Endothelial cell of umbilical vein (primary cell): ENCODE data around the gene OR7A10. TPM values are rescaled to one million over a fixed set of nuclear protein-coding genes. Genes with fewer than 3 reads are reported as not detected.

ENCODE experiments used
- BruUV-seq: library from RNA; stranded (reverse); fragments of 400-500 nt; replicated peaks from 2 replicates; lab custom pipeline; 2021; lab: Mats Ljungman, UMichigan
- CTCF ChIA-PET: fragments of 300-600, 350-600 bp; sonication (Branson Sonifier 250); formaldehyde crosslinking; loops from one replicate; lab custom pipeline; 2021; ENCODE audit warnings: antibody characterized with exemption, inconsistent platforms; lab: Charles Lee
- POLR2A ChIA-PET: fragments of 300-600, 350-600 bp; sonication (Branson Sonifier 250); formaldehyde crosslinking; loops from one replicate; lab custom pipeline; 2021; ENCODE audit warnings: antibody characterized with exemption, inconsistent platforms; lab: Charles Lee
- DNase-seq: peaks from one replicate; pipeline ENCODE4 v3.0.0-alpha.2; 2011; ENCODE audit warnings: low read depth, low spot score
- FAIRE-seq: peaks from 2 replicates; lab custom pipeline; 2011; peaks lifted over from hg19 to GRCh38; lab: Jason Lieb, UNC
- H2AFZ ChIP-seq: 2 replicates; pipeline ENCODE4 v1.6.0; 2012; ENCODE audit warnings: low read depth, low read length, control low read depth, inconsistent platforms
- H3K27ac ChIP-seq: 2 replicates; pipeline ENCODE4 v1.5.1; 2011; ENCODE audit warnings: low read depth, mild to moderate bottlenecking, control low read depth, low read length, moderate library complexity; ENCODE audit not compliant: insufficient read depth
- H3K27me3 ChIP-seq, 2 experiments: 2 replicates each; pipeline versions ENCODE4 v1.6.0 to v1.6.1; 2011; ENCODE audit warnings: low read length in 2 of 2, mixed read lengths in 1 of 2; ENCODE audit not compliant: control insufficient read depth in 2 of 2, insufficient read depth in 2 of 2
- H3K36me3 ChIP-seq, 2 experiments: 2 replicates in 1 of 2; 3 replicates in 1 of 2; pipeline ENCODE4 v1.5.1; 2011; ENCODE audit warnings: low read length in 2 of 2, mild to moderate bottlenecking in 1 of 2, moderate library complexity in 1 of 2; ENCODE audit not compliant: control insufficient read depth in 2 of 2, insufficient read depth in 2 of 2; ENCODE audit errors: extremely low read depth in 1 of 2
- H3K4me1 ChIP-seq: 3 replicates; pipeline ENCODE4 v1.5.1; 2011; ENCODE audit warnings: mild to moderate bottlenecking, low read length; ENCODE audit not compliant: control insufficient read depth, insufficient read depth; ENCODE audit errors: extremely low read depth
- H3K4me2 ChIP-seq: 2 replicates; pipeline ENCODE4 v1.6.1; 2011; ENCODE audit warnings: low read length, control low read depth, mixed read lengths; ENCODE audit not compliant: insufficient read depth
- H3K4me3 ChIP-seq, 3 experiments: fragments of 200-600 bp in 1 of 3; sonication (generic), shearing (Covaris generic) in 1 of 3; replicated peaks in 1 of 3; 2 replicates each; pipeline ENCODE4 v1.5.1; 2011 to 2016; ENCODE audit warnings: control low read depth in 3 of 3, low read length in 3 of 3, mild to moderate bottlenecking in 2 of 3, inconsistent platforms in 1 of 3, low read depth in 1 of 3, moderate library complexity in 1 of 3; ENCODE audit not compliant: insufficient read depth in 1 of 3
- H3K79me2 ChIP-seq: 2 replicates; pipeline ENCODE4 v1.6.0; 2012; ENCODE audit warnings: low read length, inconsistent platforms; ENCODE audit not compliant: control insufficient read depth, insufficient read depth
- H3K9ac ChIP-seq: replicated peaks from 2 replicates; pipeline ENCODE3; 2011; ENCODE audit warnings: low read length, control low read depth; ENCODE audit not compliant: insufficient read depth; ENCODE audit errors: extremely low read depth
- H3K9me1 ChIP-seq: replicated peaks from 3 replicates; pipeline ENCODE4 v1.6.0; 2011; ENCODE audit warnings: mild to moderate bottlenecking, low read length; ENCODE audit not compliant: control insufficient read depth, insufficient read depth; ENCODE audit errors: extremely low read depth
- H3K9me3 ChIP-seq: replicated peaks from 2 replicates; pipeline ENCODE4 v1.5.1; 2012; ENCODE audit warnings: low read length, inconsistent platforms; ENCODE audit not compliant: control insufficient read depth, insufficient read depth
- H4K20me1 ChIP-seq: replicated peaks from 2 replicates; pipeline ENCODE3; 2011; ENCODE audit warnings: mild to moderate bottlenecking, low read length; ENCODE audit not compliant: control insufficient read depth, insufficient read depth; ENCODE audit errors: extremely low read depth
- EZH2 ChIP-seq: IDR thresholded peaks from 2 replicates; pipeline ENCODE4 v1.6.1; 2012; ENCODE audit warnings: borderline replicate concordance, low read depth, mild to moderate bottlenecking, moderate library complexity, low read length, inconsistent platforms; ENCODE audit not compliant: severe bottlenecking
- FOS ChIP-seq: IDR thresholded peaks from 2 replicates; pipeline ENCODE4 v1.6.1; 2011; ENCODE audit warnings: mild to moderate bottlenecking, low read length, moderate library complexity, borderline replicate concordance; ENCODE audit not compliant: insufficient read depth
- GATA2 ChIP-seq: IDR thresholded peaks from 2 replicates; pipeline ENCODE4 v1.7.0; 2011; ENCODE audit warnings: low read depth, mild to moderate bottlenecking, moderate library complexity, mixed read lengths, low read length; ENCODE audit not compliant: insufficient read length, insufficient read depth
- JUN ChIP-seq: IDR thresholded peaks from 2 replicates; pipeline ENCODE4 v1.6.1; 2011; ENCODE audit warnings: borderline replicate concordance, low read depth; ENCODE audit not compliant: insufficient read length, insufficient read depth
- MAX ChIP-seq: IDR thresholded peaks from 2 replicates; pipeline ENCODE4 v1.6.1; 2011; ENCODE audit not compliant: insufficient read depth, insufficient read length
- MYC ChIP-seq: IDR thresholded peaks from one replicate; pipeline ENCODE4 v1.6.1; 2011; ENCODE audit warnings: mild to moderate bottlenecking, low read depth, low read length
- POLR2A ChIP-seq: IDR thresholded peaks from 2 replicates; pipeline ENCODE4 v1.6.1; 2012; ENCODE audit warnings: low read depth, mild to moderate bottlenecking, control low read depth, low read length
- POLR2AphosphoS5 ChIP-seq: IDR thresholded peaks from 2 replicates; pipeline ENCODE4 v1.6.1; 2012; ENCODE audit warnings: low read depth, mild to moderate bottlenecking, control low read depth, low read length, moderate library complexity; ENCODE audit not compliant: insufficient read depth
- dilution Hi-C: fragments of 300-500 bp; cut with MboI; formaldehyde crosslinking; loops from one replicate; pipeline ENCODE4 v1.15.0; 2019; ENCODE audit warnings: low sequenced_read_pairs; ENCODE audit not compliant: extremely low pct_ligation_motif_present
- intact Hi-C: fragments of 100-400 bp; cut with micrococcal nuclease; formaldehyde crosslinking; loops from one replicate; pipeline ENCODE4 v1.10.0; 2022
- polyA plus RNA-seq, 4 experiments: library from polyadenylated mRNA; depleted of rRNA in 3 of 4; stranded (reverse) in 3 of 4; unstranded in 1 of 4; fragments of >200 nt; gene quantifications; 2 replicates each; pipeline versions ENCODE4 v1.2.1 to v1.2.3, GENCODE V29; 2011 to 2012; ENCODE audit warnings: missing spikeins in 1 of 4
- total RNA-seq: library from RNA; stranded (reverse); gene quantifications from 2 replicates; pipeline ENCODE4 v1.2.3, GENCODE V29; 2021
- TF ChIP-seq, protein P1 (sequence below), 2 donors: IDR thresholded peaks; 1 replicate in 1 of 2; 2 replicates in 1 of 2; pipeline ENCODE4 v1.5.1; 2011; ENCODE audit warnings: low read length in 2 of 2, mild to moderate bottlenecking in 2 of 2, moderate library complexity in 2 of 2, control low read depth in 1 of 2, inconsistent platforms in 1 of 2, low read depth in 1 of 2; ENCODE audit not compliant: insufficient read depth in 1 of 2; ENCODE audit errors: extremely low read depth in 1 of 2

The OR7A10 gene
- total and polyA plus RNA-seq, 2 donors (not counting 3 experiments of a cell fraction or from before 2014, with no cell fraction given): not detected

DNA sequence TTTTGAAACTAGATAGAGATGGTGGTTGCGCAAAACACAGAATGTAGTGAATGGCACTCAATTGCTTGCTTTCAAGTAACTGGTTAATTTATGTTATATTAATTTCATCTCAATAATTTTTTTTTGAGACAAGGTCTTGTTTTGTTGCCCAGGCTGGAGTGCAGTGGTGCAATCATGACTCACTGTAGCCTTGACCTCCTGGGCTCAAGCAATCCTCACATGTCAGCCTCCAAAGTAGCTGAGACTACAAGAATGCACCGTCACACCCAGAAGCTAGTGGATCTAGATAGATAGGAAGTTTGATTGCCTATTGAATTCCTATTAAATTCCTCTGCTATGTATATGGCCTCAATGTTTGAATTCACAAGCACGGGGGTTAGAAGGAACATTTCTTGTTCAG is 44.0 kb downstream of the OR7A10 start:
- DNase-seq: no peak
- H3K9ac ChIP-seq: no peak overlapping the region
- H3K4me1 ChIP-seq: no peaks in the 10 kb centered on the region
- no peak overlapping the region for H3K27ac ChIP-seq
- H3K4me3 ChIP-seq: no peak overlapping the region
- ChIA-PET POLR2A (no interaction called here), CTCF (no interaction called here)
- no peak overlapping the region for H3K4me2 ChIP-seq
- H3K79me2 ChIP-seq: no peaks in the 10 kb centered on the region
- no peaks in the 10 kb centered on the region for H3K36me3 ChIP-seq
- no TSS peak for BruUV-seq
- no peaks in the 10 kb centered on the region for H4K20me1 ChIP-seq
- no peaks in the 10 kb centered on the region for H3K9me3 ChIP-seq
- TF ChIP-seq MAX (no peak), POLR2AphosphoS5 (no peak), FOS (no peak)
- TF ChIP-seq, protein P1, sequence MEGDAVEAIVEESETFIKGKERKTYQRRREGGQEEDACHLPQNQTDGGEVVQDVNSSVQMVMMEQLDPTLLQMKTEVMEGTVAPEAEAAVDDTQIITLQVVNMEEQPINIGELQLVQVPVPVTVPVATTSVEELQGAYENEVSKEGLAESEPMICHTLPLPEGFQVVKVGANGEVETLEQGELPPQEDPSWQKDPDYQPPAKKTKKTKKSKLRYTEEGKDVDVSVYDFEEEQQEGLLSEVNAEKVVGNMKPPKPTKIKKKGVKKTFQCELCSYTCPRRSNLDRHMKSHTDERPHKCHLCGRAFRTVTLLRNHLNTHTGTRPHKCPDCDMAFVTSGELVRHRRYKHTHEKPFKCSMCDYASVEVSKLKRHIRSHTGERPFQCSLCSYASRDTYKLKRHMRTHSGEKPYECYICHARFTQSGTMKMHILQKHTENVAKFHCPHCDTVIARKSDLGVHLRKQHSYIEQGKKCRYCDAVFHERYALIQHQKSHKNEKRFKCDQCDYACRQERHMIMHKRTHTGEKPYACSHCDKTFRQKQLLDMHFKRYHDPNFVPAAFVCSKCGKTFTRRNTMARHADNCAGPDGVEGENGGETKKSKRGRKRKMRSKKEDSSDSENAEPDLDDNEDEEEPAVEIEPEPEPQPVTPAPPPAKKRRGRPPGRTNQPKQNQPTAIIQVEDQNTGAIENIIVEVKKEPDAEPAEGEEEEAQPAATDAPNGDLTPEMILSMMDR (IDR thresholded peaks at IDR 0.05; ENCODE audit: extremely low read depth in 1 of 2, insufficient read depth in 1 of 2, low read depth in 1 of 2, low read length in 2 of 2): no peak
- no peaks in the 10 kb centered on the region for H3K27me3 ChIP-seq
- H2AFZ ChIP-seq: no peak overlapping the region
- intact Hi-C loops: no loop called here
- FAIRE-seq: no peak
- H3K9me1 ChIP-seq: no peaks in the 10 kb centered on the region
- dilution Hi-C loops: no loop called here

GRCh38 chr19:14798760-14799159 is 50.0 kb downstream of the OR7A10 start:
- H3K27ac ChIP-seq: no peak overlapping the region
- POLR2A ChIA-PET: no interaction called here
- DNase-seq (no peak), FAIRE-seq (no peak)
- no TSS peak for BruUV-seq
- intact Hi-C loops (no loop called here), dilution Hi-C loops (no loop called here)
- H3K4me1 ChIP-seq: no peaks in the 10 kb centered on the region
- no peak overlapping the region for H3K4me3 ChIP-seq
- no peaks in the 10 kb centered on the region for H3K79me2 ChIP-seq
- TF ChIP-seq GATA2: no peak
- TF ChIP-seq POLR2AphosphoS5: no peak
- TF ChIP-seq EZH2: no peak
- no peak for TF ChIP-seq JUN
- no peak for TF ChIP-seq FOS
- no peak for TF ChIP-seq MAX
- no peak for TF ChIP-seq POLR2A
- TF ChIP-seq, protein P1 (IDR thresholded peaks at IDR 0.05; ENCODE audit: extremely low read depth in 1 of 2, insufficient read depth in 1 of 2, low read depth in 1 of 2, low read length in 2 of 2): no peak
- TF ChIP-seq MYC: no peak
- H3K27me3 ChIP-seq: no peaks in the 10 kb centered on the region
- H3K9ac ChIP-seq: no peak overlapping the region
- no peaks in the 10 kb centered on the region for H3K36me3 ChIP-seq
- no peaks in the 10 kb centered on the region for H3K9me1 ChIP-seq
- no peaks in the 10 kb centered on the region for H3K9me3 ChIP-seq
- no peak overlapping the region for H2AFZ ChIP-seq
- CTCF ChIA-PET: interaction anchor here (0.7 to 1.0 kb wide), 2 partner anchors 8 to 12 kb away, joined by 3 read pairs; no protein-coding TSS in a partner anchor
- H3K4me2 ChIP-seq: no peak overlapping the region
- no peaks in the 10 kb centered on the region for H4K20me1 ChIP-seq
